Retinal pigment epithelial cell (primary cell): ENCODE measurements around the gene SP140.

ENCODE experiments used
- DNase-seq: peaks from one replicate; pipeline ENCODE4 v3.0.0-alpha.2; 2010; ENCODE audit warnings: low read depth
- H3K4me3 ChIP-seq: 2 replicates; pipeline ENCODE4 v1.5.1; 2011; ENCODE audit warnings: mild to moderate bottlenecking, low read length, control low read depth, moderate library complexity
- CTCF ChIP-seq: conservative IDR thresholded peaks from 2 replicates; pipeline ENCODE4 v1.5.1; 2011; ENCODE audit warnings: low read depth, low read length, control low read depth, inconsistent platforms

Gene SP140

GRCh38 chr2:230225486-230225885, at the start of gene SP140:
Gene SP140 (plus strand): TSS chr2:230225736. CDS start chr2:230225845, 109 bp downstream.
- TF ChIP-seq CTCF = no peak
- DNase-seq = no peak
- H3K4me3 ChIP-seq = no peak within 1 kb of the TSS

- no peak for DNase-seq
- no peak for TF ChIP-seq CTCF
- H3K4me3 ChIP-seq = no peak overlapping the region
These were observed 48.5 kb upstream of the SP140 start for GRCh38 chr2:230176996-230177395.

DNA sequence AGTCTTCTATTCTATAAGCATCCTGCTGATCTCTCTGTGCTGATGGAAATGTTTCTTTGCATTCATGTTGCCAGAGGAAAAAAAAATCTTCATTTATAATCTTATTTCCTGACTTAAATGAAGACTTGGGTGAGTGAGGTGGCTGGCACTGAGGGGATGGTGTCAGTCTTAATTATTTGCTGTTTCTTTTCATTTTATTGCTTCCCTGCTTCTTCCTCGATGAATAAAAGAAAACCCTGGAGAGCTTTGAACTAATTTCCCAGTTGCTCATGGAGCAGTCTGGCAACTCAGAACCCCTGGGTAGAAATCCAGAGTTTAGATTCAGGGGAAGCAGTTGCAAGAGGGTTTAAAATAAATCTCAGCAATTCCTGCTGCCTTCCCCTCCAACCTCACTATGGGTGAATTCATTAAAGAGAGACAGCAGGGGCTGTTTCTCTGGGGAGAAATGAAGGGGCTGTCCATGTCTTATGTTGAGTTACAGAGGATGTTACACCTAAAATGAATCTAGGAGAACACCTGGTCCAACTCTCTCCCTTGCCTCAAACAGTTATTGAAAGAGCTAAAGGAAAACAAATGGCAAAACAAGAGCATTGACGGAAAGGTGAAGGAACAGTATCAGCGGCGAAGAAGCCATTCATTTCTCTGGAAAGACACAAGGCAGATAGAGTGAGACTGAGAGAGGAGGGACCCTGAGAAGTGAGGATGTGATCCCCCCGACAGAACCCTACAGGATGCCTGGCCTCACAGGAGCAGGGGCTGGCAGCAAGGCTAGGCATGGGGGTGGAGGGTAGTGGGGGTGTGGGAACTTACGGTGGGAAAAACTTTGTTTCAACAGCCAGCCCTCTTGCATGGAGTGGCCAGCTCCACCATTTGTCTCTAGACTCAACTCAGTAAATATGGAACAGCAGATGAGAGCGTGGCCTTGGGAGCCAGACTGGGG, 46.7 kb upstream of the SP140 start:
- no peak for TF ChIP-seq CTCF
- DNase-seq = no peak
- no peak overlapping the region for H3K4me3 ChIP-seq

- DNase-seq = no peak
- H3K4me3 ChIP-seq = no peak overlapping the region
- TF ChIP-seq CTCF = no peak
These were observed 45.6 kb upstream of the SP140 start for GRCh38 chr2:230179907-230180306.

DNA sequence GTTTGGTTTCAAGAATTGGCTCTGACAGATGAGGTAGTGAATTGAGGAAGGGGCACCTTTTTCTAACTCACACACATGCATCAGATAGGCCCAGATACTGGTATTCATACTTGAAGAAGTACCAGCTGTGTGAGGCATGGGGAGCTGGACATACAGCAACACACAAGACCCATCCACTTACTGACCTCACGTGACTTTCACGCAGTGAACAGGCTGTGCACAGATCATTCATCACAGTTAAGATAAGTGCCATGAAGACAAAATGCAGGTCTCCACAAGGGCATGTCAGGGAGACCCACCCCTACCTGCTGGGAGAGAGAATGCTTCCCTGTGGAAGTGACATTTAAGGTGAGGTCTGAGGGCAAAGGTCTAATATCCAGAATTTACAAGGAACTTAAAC, 44.3 kb upstream of the SP140 start:
- no peak for DNase-seq
- H3K4me3 ChIP-seq = no peak overlapping the region
- no peak for TF ChIP-seq CTCF

GRCh38 chr2:230184727-230185578, 40.6 kb upstream of the SP140 start:
- no peak overlapping the region for H3K4me3 ChIP-seq
- TF ChIP-seq CTCF = no peak
- peak; percentile 3 for DNase-seq
